ENCODE data around the gene C19orf67.

DNA sequence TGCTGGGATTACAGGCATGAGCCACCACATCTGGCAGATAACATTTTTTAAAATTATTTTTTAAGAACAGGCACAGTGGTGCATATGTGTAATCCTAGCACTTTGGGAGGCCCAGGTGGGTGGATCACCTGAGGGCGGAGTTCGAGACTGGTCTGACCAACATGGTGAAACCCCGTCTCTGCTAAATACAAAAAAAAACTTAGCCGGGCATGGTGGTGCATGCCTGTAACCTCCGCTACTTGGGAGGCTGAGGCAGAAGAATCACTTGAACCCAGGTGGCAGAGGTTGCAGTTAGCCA is 23.1 kb downstream of the C19orf67 start:
- TF ChIP-seq, protein P1, sequence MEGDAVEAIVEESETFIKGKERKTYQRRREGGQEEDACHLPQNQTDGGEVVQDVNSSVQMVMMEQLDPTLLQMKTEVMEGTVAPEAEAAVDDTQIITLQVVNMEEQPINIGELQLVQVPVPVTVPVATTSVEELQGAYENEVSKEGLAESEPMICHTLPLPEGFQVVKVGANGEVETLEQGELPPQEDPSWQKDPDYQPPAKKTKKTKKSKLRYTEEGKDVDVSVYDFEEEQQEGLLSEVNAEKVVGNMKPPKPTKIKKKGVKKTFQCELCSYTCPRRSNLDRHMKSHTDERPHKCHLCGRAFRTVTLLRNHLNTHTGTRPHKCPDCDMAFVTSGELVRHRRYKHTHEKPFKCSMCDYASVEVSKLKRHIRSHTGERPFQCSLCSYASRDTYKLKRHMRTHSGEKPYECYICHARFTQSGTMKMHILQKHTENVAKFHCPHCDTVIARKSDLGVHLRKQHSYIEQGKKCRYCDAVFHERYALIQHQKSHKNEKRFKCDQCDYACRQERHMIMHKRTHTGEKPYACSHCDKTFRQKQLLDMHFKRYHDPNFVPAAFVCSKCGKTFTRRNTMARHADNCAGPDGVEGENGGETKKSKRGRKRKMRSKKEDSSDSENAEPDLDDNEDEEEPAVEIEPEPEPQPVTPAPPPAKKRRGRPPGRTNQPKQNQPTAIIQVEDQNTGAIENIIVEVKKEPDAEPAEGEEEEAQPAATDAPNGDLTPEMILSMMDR (tag by site-specific recombination; IDR thresholded peaks at IDR 0.05): no peak
- TF ChIP-seq YY2 (tag by site-specific recombination; IDR thresholded peaks at IDR 0.05): no peak
